ENCODE results near the gene CHMP6. TPM values are rescaled to one million over a fixed set of nuclear protein-coding genes. Genes with fewer than 3 reads are reported as not detected.
A peak's percentile ranks its signal among the peaks of the same experiment; 100 is the strongest.

Gene CHMP6
- total RNA-seq, 1 donor, result 21.4 TPM

DNA sequence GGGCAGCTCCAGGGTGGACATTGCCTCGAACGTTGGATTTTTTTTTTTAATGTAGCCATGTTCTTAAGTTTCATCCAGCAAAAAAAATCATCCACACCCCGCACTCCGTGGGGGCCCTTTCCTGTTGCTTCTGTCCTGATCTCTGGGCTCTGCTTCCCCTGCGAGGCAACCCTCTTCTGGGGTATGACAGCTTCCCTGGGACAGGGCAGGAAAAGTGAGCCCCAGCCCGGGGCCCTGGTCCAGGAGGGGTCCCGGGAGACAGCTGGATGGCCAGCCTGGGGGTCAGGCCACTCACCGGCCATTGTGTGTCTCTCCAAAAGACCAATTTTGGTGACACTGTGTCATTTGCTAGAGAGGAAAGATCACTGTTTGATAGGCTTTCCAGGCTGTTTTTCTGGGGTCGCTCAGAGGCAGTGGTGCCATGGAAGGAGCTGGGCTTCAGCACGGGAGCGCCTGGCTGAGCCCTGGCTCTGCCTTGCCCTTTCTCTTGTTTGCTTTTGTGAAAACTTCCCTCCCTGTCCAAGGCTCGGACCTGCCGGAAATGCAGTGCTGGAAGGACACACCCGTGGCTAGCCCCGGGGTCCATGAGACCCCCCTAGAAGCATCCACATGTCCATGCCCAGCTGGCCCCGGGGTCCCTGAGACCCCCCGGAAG, 41.0 kb upstream of the CHMP6 start:
- Histone ChIP-seq H3K36me3 (ENCODE audit: insufficient read depth, low read length) (peaks cover 14% of the 10 kb centered on the region), H3K79me2 (ENCODE audit: insufficient read depth, low read length) (no peaks in the 10 kb centered on the region), H3K27me3 (ENCODE audit: insufficient read depth, low read length) (no peaks in the 10 kb centered on the region), H3K27ac (ENCODE audit: low read depth, low read length) (no peak overlapping the region), H2AFZ (ENCODE audit: low read length) (no peak overlapping the region), H3K4me2 (ENCODE audit: insufficient read depth, low read length) (no peak overlapping the region), H3K4me3 (ENCODE audit: insufficient read depth, low read length) (no peak overlapping the region), H3K9me3 (ENCODE audit: low read depth, low read length) (no peaks in the 10 kb centered on the region), H4K20me1 (ENCODE audit: insufficient read depth, low read length) (no peaks in the 10 kb centered on the region), H3K4me1 (ENCODE audit: insufficient read depth, low read length) (no peaks in the 10 kb centered on the region)
- DNase-seq (ENCODE audit: insufficient read length, low spot score, missing footprints), result peak; percentile 43
- TF ChIP-seq, protein P1, sequence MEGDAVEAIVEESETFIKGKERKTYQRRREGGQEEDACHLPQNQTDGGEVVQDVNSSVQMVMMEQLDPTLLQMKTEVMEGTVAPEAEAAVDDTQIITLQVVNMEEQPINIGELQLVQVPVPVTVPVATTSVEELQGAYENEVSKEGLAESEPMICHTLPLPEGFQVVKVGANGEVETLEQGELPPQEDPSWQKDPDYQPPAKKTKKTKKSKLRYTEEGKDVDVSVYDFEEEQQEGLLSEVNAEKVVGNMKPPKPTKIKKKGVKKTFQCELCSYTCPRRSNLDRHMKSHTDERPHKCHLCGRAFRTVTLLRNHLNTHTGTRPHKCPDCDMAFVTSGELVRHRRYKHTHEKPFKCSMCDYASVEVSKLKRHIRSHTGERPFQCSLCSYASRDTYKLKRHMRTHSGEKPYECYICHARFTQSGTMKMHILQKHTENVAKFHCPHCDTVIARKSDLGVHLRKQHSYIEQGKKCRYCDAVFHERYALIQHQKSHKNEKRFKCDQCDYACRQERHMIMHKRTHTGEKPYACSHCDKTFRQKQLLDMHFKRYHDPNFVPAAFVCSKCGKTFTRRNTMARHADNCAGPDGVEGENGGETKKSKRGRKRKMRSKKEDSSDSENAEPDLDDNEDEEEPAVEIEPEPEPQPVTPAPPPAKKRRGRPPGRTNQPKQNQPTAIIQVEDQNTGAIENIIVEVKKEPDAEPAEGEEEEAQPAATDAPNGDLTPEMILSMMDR (IDR thresholded peaks at IDR 0.05; ENCODE audit: extremely low read depth, low read depth, low read length), result no peak

DNA sequence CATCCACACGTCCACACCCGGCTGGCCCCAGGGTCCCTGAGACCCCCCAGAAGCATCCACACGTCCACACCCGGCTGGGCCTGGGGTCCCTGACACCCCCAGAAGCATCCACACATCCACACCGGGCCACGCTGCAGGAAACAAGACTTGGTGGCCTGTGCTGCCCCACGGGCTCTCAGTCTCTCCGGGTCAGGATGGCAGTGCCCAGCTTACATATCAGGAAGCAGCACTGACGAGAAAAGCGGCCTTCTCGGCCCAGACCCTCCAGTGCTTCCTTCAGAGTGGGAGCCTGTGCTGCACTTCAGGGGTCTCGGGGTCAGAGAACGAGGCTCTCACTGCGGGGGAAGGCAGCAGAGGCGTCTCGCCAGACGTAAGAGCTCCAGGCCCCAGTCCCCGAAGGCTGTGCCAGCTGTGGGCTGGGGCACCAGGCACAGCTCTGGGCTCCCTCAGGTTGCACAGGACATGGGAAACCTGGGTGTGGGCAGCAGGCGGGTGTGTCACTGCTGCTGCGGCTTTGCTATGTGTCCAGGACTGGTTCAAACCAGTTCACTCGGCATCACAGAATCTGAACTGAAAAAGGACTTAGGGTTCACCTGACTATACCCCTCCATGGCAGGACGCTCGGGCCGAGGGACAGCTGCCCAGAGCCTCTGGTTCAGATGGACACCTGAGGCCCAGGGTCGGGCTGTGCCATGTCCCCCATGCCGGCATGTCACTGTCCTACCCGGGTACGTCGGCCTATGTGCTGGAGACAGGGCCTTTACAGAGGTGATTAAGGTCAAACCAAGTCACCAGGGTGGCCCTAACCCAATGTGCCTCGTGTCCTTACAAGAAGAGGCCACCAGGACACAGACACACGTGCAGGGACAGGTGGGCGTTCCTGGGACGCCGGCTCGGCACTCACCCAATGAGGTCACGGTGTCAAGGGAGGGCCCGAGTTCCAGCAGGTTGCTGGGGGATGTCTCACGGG, 40.2 kb upstream of the CHMP6 start:
- Histone ChIP-seq H3K9me3 (ENCODE audit: low read depth, low read length) (no peaks in the 10 kb centered on the region), H3K4me1 (ENCODE audit: insufficient read depth, low read length) (no peaks in the 10 kb centered on the region), H3K27me3 (ENCODE audit: insufficient read depth, low read length) (no peaks in the 10 kb centered on the region), H3K79me2 (ENCODE audit: insufficient read depth, low read length) (no peaks in the 10 kb centered on the region), H3K27ac (ENCODE audit: low read depth, low read length) (no peak overlapping the region), H3K36me3 (ENCODE audit: insufficient read depth, low read length) (peaks cover 6% of the 10 kb centered on the region), H4K20me1 (ENCODE audit: insufficient read depth, low read length) (no peaks in the 10 kb centered on the region), H3K4me3 (ENCODE audit: insufficient read depth, low read length) (no peak overlapping the region), H3K4me2 (ENCODE audit: insufficient read depth, low read length) (no peak overlapping the region), H2AFZ (ENCODE audit: low read length) (no peak overlapping the region)
- DNase-seq (ENCODE audit: insufficient read length, low spot score, missing footprints), result peak; percentile 58
- TF ChIP-seq, protein P1 (IDR thresholded peaks at IDR 0.05; ENCODE audit: extremely low read depth, low read depth, low read length), result no peak

DNA sequence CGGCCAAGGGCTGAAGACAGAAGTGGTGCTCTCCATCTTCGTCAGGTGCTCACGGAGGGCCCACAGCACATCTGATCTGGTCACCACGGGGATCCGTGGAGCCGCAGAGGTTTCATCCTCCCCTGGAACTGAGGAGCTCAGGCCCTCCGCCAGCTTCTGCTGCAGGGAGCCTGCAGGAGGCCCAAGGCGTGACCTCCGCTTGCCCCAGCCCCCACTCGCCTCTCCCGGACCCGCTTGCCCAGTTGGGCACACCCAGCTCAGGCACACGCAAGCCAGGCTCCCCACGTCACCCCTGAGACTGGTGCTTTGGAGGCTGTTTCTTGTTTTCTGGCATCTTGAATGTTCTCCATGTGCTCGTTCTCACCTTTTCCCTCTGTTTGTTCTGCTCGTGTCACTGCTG, 39.4 kb upstream of the CHMP6 start:
- TF ChIP-seq, protein P1 (IDR thresholded peaks at IDR 0.05; ENCODE audit: extremely low read depth, low read depth, low read length), result no peak
- no peaks in the 10 kb centered on the region for H3K4me1 ChIP-seq (ENCODE audit: insufficient read depth, low read length)
- no peaks in the 10 kb centered on the region for H3K9me3 ChIP-seq (ENCODE audit: low read depth, low read length)
- peaks cover 2% of the 10 kb centered on the region for H3K36me3 ChIP-seq (ENCODE audit: insufficient read depth, low read length)
- no peak overlapping the region for H2AFZ ChIP-seq (ENCODE audit: low read length)
- H4K20me1 ChIP-seq (ENCODE audit: insufficient read depth, low read length), result no peaks in the 10 kb centered on the region
- H3K79me2 ChIP-seq (ENCODE audit: insufficient read depth, low read length), result no peaks in the 10 kb centered on the region
- no peak overlapping the region for H3K27ac ChIP-seq (ENCODE audit: low read depth, low read length)
- DNase-seq (ENCODE audit: insufficient read length, low spot score, missing footprints), result peak; percentile 56
- no peaks in the 10 kb centered on the region for H3K27me3 ChIP-seq (ENCODE audit: insufficient read depth, low read length)
- no peak overlapping the region for H3K4me2 ChIP-seq (ENCODE audit: insufficient read depth, low read length)
- no peak overlapping the region for H3K4me3 ChIP-seq (ENCODE audit: insufficient read depth, low read length)
